Ishikawa (cell line): ENCODE data around the gene NSUN3.

ENCODE experiments used
- EP300 ChIP-seq: IDR thresholded peaks from 2 replicates; pipeline ENCODE4 v1.6.1; 2012; ENCODE audit warnings: borderline replicate concordance
- FOXM1 ChIP-seq: IDR thresholded peaks from 2 replicates; pipeline ENCODE4 v1.6.1; 2012; ENCODE audit warnings: low read depth, borderline replicate concordance
- RAD21 ChIP-seq: IDR thresholded peaks from 2 replicates; pipeline ENCODE4 v1.6.1; 2012; ENCODE audit warnings: low read depth
- YY1 ChIP-seq: IDR thresholded peaks from 2 replicates; pipeline ENCODE4 v1.6.1; 2012; ENCODE audit warnings: low read depth
- ZBTB7A ChIP-seq: IDR thresholded peaks from 2 replicates; pipeline ENCODE4 v1.6.1; 2012; ENCODE audit warnings: low read depth

DNA sequence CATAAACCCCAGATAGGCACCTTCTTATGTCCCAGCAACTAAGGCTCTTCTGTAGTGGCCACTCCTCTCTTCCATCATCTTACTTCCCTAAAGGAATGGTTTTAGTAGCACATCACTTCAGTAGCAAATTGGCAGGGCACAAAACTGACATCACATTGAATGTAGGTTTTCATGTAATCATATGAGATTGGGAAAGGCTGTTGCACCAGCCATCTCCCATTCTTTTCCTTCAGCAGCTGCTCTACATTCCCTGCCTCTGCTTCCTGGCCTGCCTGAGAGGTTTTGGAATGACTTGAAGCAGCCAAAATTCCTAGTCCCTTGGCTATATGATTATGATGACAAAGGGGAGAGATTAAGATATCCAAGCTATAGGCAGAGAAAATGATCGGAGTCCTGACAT is 36.5 kb downstream of the NSUN3 start:
- TF ChIP-seq EP300 (no peak), FOXM1 (no peak), ZBTB7A (no peak), YY1 (no peak), RAD21 (no peak)
